ENCODE results near the gene SEL1L. TPM values are rescaled to one million over a fixed set of nuclear protein-coding genes. Genes with fewer than 3 reads are reported as not detected.
A peak's percentile ranks its signal among the peaks of the same experiment; 100 is the strongest.

SEL1L gene
- total RNA-seq, 1 donor from 2014 or later = 71.9 TPM

DNA sequence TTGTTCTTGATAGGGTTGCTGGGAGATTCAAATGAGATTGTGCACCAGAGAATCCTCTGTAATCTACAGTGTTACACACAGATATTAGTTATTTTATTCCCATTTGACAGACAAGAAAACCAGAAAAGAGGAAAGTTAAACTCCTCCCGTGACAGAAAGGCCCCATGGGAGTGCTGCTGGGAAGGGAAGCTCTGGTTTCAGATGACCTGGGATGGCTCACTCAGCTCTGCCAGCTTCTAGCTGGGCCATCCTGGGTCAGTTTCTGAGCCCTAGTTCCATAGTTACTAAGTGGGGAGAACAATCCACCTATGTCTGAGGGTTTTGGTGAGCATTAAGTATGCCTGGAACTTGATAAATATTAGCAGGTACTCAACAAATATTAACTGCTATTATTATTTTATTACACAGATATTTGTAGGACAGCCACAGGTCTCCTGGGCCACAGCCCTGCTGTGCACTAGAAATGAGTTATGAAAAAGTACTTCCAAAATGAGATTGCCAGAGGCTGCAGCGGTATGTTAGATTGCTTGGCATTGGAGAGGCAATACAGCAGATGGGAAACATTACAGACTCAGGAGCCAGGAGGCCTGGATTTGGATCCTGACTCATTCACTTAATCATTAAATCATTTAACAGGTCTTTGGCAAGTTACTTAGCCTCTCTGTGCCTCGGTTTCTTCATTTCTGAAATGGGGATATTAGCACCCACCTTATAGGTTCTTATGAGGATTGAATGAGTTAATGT is 86.5 kb downstream of the SEL1L start:
- DNase-seq (ENCODE audit: low spot score) = no peak
- H3K9me3 Mint-ChIP-seq (ENCODE audit: unreplicated experiment) = peaks cover 4% of the 10 kb centered on the region
- no peak overlapping the region for H3K4me3 Mint-ChIP-seq (ENCODE audit: unreplicated experiment)
- H3K27me3 Mint-ChIP-seq (ENCODE audit: unreplicated experiment) = peaks cover 2% of the 10 kb centered on the region
- TF ChIP-seq, protein P1, sequence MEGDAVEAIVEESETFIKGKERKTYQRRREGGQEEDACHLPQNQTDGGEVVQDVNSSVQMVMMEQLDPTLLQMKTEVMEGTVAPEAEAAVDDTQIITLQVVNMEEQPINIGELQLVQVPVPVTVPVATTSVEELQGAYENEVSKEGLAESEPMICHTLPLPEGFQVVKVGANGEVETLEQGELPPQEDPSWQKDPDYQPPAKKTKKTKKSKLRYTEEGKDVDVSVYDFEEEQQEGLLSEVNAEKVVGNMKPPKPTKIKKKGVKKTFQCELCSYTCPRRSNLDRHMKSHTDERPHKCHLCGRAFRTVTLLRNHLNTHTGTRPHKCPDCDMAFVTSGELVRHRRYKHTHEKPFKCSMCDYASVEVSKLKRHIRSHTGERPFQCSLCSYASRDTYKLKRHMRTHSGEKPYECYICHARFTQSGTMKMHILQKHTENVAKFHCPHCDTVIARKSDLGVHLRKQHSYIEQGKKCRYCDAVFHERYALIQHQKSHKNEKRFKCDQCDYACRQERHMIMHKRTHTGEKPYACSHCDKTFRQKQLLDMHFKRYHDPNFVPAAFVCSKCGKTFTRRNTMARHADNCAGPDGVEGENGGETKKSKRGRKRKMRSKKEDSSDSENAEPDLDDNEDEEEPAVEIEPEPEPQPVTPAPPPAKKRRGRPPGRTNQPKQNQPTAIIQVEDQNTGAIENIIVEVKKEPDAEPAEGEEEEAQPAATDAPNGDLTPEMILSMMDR (IDR thresholded peaks at IDR 0.05; ENCODE audit: unreplicated experiment) = no peak
- H3K4me1 Mint-ChIP-seq (ENCODE audit: unreplicated experiment) = peaks cover 7% of the 10 kb centered on the region
- peaks cover 3% of the 10 kb centered on the region for H3K36me3 Mint-ChIP-seq (ENCODE audit: low read depth, unreplicated experiment)
- H3K27ac Mint-ChIP-seq (ENCODE audit: unreplicated experiment) = no peak overlapping the region

DNA sequence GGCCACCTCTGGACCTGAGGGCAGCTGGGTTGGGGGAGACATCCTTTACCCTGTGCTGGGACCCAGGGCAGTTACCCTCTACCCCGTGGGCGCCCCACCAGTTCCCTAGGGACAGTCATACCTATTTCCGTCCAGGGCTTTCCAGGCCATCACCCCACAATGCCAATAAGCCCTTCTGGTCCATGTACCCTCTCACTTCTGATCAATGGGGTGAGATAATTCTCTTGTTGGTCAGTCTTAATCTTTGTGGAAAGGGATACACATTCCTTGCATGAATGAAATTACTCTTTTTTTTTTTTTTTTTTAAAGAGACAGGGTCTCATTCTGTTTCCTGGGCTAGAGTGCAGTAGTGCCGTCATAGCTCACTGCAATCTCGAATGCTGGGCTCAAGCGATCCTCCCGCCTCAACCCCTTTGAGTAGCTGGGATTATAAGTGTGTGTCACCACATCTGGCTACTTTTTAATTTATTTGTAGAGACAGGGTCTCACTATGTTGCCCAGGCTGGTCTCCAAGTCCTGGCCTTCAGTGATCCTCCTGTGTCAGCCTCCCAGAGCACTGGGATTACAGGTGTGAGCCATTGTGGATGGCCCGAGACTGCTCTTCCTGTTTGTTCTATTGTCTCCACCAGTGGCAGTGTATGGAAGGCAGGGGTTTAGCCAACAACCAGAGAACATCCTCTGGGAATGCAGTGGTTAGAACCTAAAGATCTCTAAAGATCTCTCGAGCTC is 87.2 kb downstream of the SEL1L start:
- TF ChIP-seq, protein P1 (IDR thresholded peaks at IDR 0.05; ENCODE audit: unreplicated experiment) = no peak
- Mint-ChIP-seq H3K9me3 (ENCODE audit: unreplicated experiment) (peaks cover 4% of the 10 kb centered on the region), H3K4me1 (ENCODE audit: unreplicated experiment) (peaks cover 7% of the 10 kb centered on the region), H3K36me3 (ENCODE audit: low read depth, unreplicated experiment) (peaks cover 3% of the 10 kb centered on the region), H3K27ac (ENCODE audit: unreplicated experiment) (no peak overlapping the region), H3K4me3 (ENCODE audit: unreplicated experiment) (no peak overlapping the region), H3K27me3 (ENCODE audit: unreplicated experiment) (peaks cover 2% of the 10 kb centered on the region)
- no peak for DNase-seq (ENCODE audit: low spot score)

DNA sequence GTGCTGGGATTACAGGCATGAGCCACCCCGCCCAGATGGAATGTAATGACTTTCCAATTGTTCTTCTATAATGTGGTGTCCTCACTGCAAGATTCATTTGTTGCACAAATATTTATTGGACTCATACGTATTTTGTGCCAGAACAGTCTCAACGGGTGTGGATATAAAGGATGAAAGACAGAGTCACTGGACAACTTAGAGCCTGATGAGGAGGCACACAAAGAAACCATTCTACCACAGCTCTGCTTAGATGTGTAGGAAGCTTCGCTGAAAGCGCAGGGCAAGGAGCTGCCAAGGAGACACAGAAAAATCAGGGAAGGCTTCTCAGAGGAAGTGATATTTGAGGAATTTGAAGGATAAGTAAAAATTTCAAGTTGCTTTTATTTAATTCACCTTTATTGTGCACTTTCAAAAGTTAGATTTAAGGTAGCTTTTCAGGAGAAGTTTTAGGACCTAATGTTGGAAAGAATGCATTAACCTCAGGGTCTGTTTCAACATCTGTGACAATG is 92.0 kb downstream of the SEL1L start:
- DNase-seq (ENCODE audit: low spot score) = no peak

DNA sequence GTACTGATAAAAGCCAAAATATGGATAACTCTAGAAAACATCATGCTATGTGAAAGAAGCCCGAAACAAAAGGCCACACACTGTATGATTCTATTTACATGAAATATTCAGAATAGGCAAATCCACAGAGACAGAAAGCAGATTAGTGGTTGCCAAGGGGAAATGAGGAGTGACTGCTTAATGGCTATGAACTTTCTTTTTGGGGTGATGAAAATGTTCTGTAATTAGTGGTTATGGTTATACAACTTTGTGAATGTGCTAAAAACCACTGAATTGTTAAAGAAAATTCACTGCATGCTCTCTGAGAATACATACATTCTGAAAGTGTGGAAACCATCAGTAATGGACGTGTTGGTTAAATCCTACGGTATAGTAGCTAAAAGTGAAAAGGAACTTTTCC is 93.6 kb downstream of the SEL1L start:
- no peak for DNase-seq (ENCODE audit: low spot score)
- Mint-ChIP-seq H3K27me3 (ENCODE audit: unreplicated experiment) (peaks cover 18% of the 10 kb centered on the region), H3K4me3 (ENCODE audit: unreplicated experiment) (no peak overlapping the region), H3K27ac (ENCODE audit: unreplicated experiment) (no peak overlapping the region), H3K4me1 (ENCODE audit: unreplicated experiment) (peaks cover 8% of the 10 kb centered on the region), H3K9me3 (ENCODE audit: unreplicated experiment) (peaks cover 4% of the 10 kb centered on the region), H3K36me3 (ENCODE audit: low read depth, unreplicated experiment) (peaks cover 7% of the 10 kb centered on the region)
- TF ChIP-seq, protein P1 (IDR thresholded peaks at IDR 0.05; ENCODE audit: unreplicated experiment) = no peak

More for the DNA sequence above, 92.0 kb downstream of the SEL1L start:
- Mint-ChIP-seq H3K36me3 (ENCODE audit: low read depth, unreplicated experiment) (peaks cover 3% of the 10 kb centered on the region), H3K9me3 (ENCODE audit: unreplicated experiment) (peaks cover 4% of the 10 kb centered on the region), H3K4me1 (ENCODE audit: unreplicated experiment) (peaks cover 2% of the 10 kb centered on the region), H3K27me3 (ENCODE audit: unreplicated experiment) (peaks cover 14% of the 10 kb centered on the region), H3K4me3 (ENCODE audit: unreplicated experiment) (no peak overlapping the region), H3K27ac (ENCODE audit: unreplicated experiment) (no peak overlapping the region)
- TF ChIP-seq, protein P1 (IDR thresholded peaks at IDR 0.05; ENCODE audit: unreplicated experiment) = no peak

DNA sequence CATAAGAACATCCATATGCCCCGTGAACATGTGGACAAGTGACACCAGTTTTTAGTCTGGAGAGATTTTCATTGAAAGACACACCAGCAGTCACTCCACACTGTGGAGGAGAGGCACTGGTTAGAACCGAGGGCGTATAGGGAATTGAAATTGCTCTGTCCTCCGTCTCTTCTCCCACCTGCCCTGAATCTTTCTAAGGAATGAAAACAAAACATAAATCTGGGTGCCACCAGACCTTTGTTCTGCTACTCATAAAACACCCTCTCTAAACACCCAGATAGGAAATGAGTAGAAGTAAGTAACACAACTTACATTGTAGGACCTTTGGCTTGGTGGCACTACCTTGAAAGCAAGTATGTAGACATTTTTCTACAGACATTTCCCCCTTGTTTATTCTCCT is 96.4 kb downstream of the SEL1L start:
- Mint-ChIP-seq H3K36me3 (ENCODE audit: low read depth, unreplicated experiment) (peaks cover 4% of the 10 kb centered on the region), H3K27ac (ENCODE audit: unreplicated experiment) (no peak overlapping the region), H3K4me3 (ENCODE audit: unreplicated experiment) (peak overlapping the region; percentile 90), H3K4me1 (ENCODE audit: unreplicated experiment) (peaks cover 22% of the 10 kb centered on the region), H3K27me3 (ENCODE audit: unreplicated experiment) (peaks cover 16% of the 10 kb centered on the region), H3K9me3 (ENCODE audit: unreplicated experiment) (no peaks in the 10 kb centered on the region)
- no peak for DNase-seq (ENCODE audit: low spot score)
- TF ChIP-seq, protein P1 (IDR thresholded peaks at IDR 0.05; ENCODE audit: unreplicated experiment) = no peak

All from endothelial cell (in vitro differentiated cells).